ENCODE measurements around the gene SOBP. TPM values are rescaled to one million over a fixed set of nuclear protein-coding genes. Genes with fewer than 3 reads are reported as not detected.

Gene SOBP
- total and polyA plus RNA-seq, 2 experiments from 2014 or later = 1.5 to 3.0 TPM

- Mint-ChIP-seq H3K9me3 (no peaks in the 10 kb centered on the region; the same call in 2 of the 3 replicates), H3K36me3 (ENCODE audit: low read depth) (no peaks in the 10 kb centered on the region), H3K27me3 (ENCODE audit: insufficient read depth, low read depth, poor library complexity) (peaks cover 5% of the 10 kb centered on the region), H3K27ac (no peak overlapping the region), H3K4me3 (no peak overlapping the region), H3K4me1 (peaks cover 38% of the 10 kb centered on the region)
- no peaks in the 10 kb centered on the region for H3K36me3 ChIP-seq (ENCODE audit: insufficient read depth)
- no peak overlapping the region for H3K4me3 ChIP-seq
- H3K27ac ChIP-seq (ENCODE audit: low read depth) = no peak overlapping the region
- H4K20me1 ChIP-seq (replicated peaks; ENCODE audit: insufficient read depth) = no peaks in the 10 kb centered on the region
- 0 out of 2 replicates have a peak, but pooled peaks cover 15% of the 10 kb centered on the region for H3K9me2 ChIP-seq (ENCODE audit: insufficient read depth)
- no peak for DNase-seq (ENCODE audit: low spot score)
- H2AFZ ChIP-seq = no peak overlapping the region
- no peak for TF ChIP-seq ZNF331 (CRISPR knock-in tag; IDR thresholded peaks at IDR 0.05; ENCODE audit: low read depth)
- no peak for ATAC-seq
- no peaks in the 10 kb centered on the region for H3K79me2 ChIP-seq (replicated peaks; ENCODE audit: insufficient read depth)
- H3K4me2 ChIP-seq = no peak overlapping the region
- no peaks in the 10 kb centered on the region for H3K27me3 ChIP-seq (ENCODE audit: insufficient read depth)
- peaks cover 38% of the 10 kb centered on the region for H3K4me1 ChIP-seq (ENCODE audit: insufficient read depth)
- no peaks in the 10 kb centered on the region for H3F3A ChIP-seq (replicated peaks; ENCODE audit: low read depth)
These were observed 171.4 kb downstream of the SOBP start for GRCh38 chr6:107661291-107661690.

- Mint-ChIP-seq H3K27me3 (ENCODE audit: insufficient read depth, low read depth, poor library complexity) (peaks cover 5% of the 10 kb centered on the region), H3K27ac (no peak overlapping the region), H3K4me3 (no peak overlapping the region), H3K9me3 (no peaks in the 10 kb centered on the region; the same call in 2 of the 3 replicates), H3K4me1 (peaks cover 47% of the 10 kb centered on the region), H3K36me3 (ENCODE audit: low read depth) (no peaks in the 10 kb centered on the region)
- H3F3A ChIP-seq (replicated peaks; ENCODE audit: low read depth) = no peaks in the 10 kb centered on the region
- no peaks in the 10 kb centered on the region for H4K20me1 ChIP-seq (replicated peaks; ENCODE audit: insufficient read depth)
- no peak overlapping the region for H3K27ac ChIP-seq (ENCODE audit: low read depth)
- DNase-seq (ENCODE audit: low spot score) (no peak), ATAC-seq (no peak)
- no peaks in the 10 kb centered on the region for H3K36me3 ChIP-seq (ENCODE audit: insufficient read depth)
- no peak overlapping the region for H3K4me2 ChIP-seq
- H3K9me2 ChIP-seq (ENCODE audit: insufficient read depth) = peaks cover 17% of the 10 kb centered on the region; the same call in 1 of the 2 replicates
- no peak overlapping the region for H2AFZ ChIP-seq
- H3K4me1 ChIP-seq (ENCODE audit: insufficient read depth) = peaks cover 42% of the 10 kb centered on the region
- no peaks in the 10 kb centered on the region for H3K27me3 ChIP-seq (ENCODE audit: insufficient read depth)
- H3K79me2 ChIP-seq (replicated peaks; ENCODE audit: insufficient read depth) = no peaks in the 10 kb centered on the region
- no peak overlapping the region for H3K4me3 ChIP-seq
- TF ChIP-seq REST (IDR thresholded peaks at IDR 0.05; ENCODE audit: unreplicated experiment) = no peak
- no peak for TF ChIP-seq ZNF114 (CRISPR knock-in tag; IDR thresholded peaks at IDR 0.05)
- TF ChIP-seq JUNB (IDR thresholded peaks at IDR 0.05; ENCODE audit: unreplicated experiment) = no peak
- TF ChIP-seq ETS1 (IDR thresholded peaks at IDR 0.05) = no peak
- TF ChIP-seq CREB1 (CRISPR knock-in tag; IDR thresholded peaks at IDR 0.05; ENCODE audit: low read depth) = no peak
- no peak for TF ChIP-seq EZH2phosphoT487 (IDR thresholded peaks at IDR 0.05; ENCODE audit: unreplicated experiment)
- TF ChIP-seq ZNF462 (CRISPR knock-in tag; IDR thresholded peaks at IDR 0.05) = no peak
- TF ChIP-seq EZH2 (IDR thresholded peaks at IDR 0.05; ENCODE audit: low read depth, unreplicated experiment) = no peak
- no peak for TF ChIP-seq STAT1 (IDR thresholded peaks at IDR 0.05; ENCODE audit: unreplicated experiment)
- TF ChIP-seq ZNF331 (CRISPR knock-in tag; IDR thresholded peaks at IDR 0.05; ENCODE audit: low read depth) = no peak
These were observed 172.4 kb downstream of the SOBP start for GRCh38 chr6:107662333-107662732.
